ENCODE results near the gene ACOT2.
"Not testable (repeated sequence)": the region's sequence is repeated elsewhere in the genome, so short reads cannot be mapped to it uniquely, and the experiment has no call there.

The ACOT2 gene

DNA sequence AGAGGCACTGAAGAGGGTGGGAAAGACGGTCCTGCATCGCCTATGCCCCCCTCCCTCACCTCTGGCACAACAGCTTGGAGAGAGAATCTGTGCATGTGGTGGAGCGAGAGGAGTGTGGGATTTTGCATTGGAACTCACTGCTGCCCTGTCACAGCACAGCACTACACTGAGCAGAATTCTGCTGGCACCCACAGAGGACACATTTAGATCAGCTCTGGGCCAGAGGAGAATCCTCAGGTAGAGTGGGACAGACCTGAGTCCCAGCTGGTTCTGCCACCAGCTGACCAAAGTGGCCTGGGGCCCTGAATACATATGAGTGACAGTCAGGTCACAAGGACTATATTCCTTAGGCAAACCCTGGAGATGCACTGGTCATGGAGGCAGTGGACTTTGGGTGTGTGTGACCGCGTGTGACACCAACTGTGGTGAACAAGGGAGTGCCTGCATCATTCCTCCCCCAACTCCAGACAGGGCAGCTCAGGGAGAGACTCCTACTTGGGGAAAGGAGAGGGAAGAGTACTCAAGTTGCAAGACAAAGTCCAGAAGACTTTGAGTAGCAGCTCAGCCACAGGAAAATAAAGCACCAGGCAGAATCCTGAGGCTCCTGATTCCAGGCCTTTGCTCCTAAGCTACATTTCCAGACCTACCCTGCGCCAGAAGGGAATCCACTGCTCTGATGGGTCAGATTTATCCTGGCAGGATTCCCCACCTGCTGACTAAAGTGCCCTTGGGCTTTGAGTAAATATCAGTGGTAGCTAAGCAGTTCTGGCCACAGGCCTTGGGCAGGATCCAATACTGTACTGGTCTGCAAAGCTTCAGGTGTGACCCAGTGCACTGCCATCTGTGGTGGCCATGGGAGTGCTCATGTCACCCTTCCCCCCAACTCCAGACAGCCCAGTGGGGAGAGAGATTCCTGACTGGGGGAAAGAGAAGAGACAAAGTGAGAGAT is 42.7 kb upstream of the ACOT2 start:
- H3K27me3 ChIP-seq (ENCODE audit: insufficient read depth, low read length, poor library complexity): no peaks in the 10 kb centered on the region
- no peaks in the 10 kb centered on the region for H3K36me3 ChIP-seq (ENCODE audit: insufficient read depth, low read length)
- DNase-seq (no peak), ATAC-seq (ENCODE audit: insufficient read depth, low read depth) (no peak)
- no peaks in the 10 kb centered on the region for H3K9me3 ChIP-seq (ENCODE audit: insufficient read depth, low read length, severe bottlenecking)
- no peaks in the 10 kb centered on the region for H4K20me1 ChIP-seq (ENCODE audit: insufficient read depth, low read length)
- H3K4me3 ChIP-seq (ENCODE audit: low read depth in 1 of 2, low read length in 2 of 2): no peak overlapping the region
- H3K27ac ChIP-seq (ENCODE audit: low read length): no peak overlapping the region
- TF ChIP-seq, protein P1, sequence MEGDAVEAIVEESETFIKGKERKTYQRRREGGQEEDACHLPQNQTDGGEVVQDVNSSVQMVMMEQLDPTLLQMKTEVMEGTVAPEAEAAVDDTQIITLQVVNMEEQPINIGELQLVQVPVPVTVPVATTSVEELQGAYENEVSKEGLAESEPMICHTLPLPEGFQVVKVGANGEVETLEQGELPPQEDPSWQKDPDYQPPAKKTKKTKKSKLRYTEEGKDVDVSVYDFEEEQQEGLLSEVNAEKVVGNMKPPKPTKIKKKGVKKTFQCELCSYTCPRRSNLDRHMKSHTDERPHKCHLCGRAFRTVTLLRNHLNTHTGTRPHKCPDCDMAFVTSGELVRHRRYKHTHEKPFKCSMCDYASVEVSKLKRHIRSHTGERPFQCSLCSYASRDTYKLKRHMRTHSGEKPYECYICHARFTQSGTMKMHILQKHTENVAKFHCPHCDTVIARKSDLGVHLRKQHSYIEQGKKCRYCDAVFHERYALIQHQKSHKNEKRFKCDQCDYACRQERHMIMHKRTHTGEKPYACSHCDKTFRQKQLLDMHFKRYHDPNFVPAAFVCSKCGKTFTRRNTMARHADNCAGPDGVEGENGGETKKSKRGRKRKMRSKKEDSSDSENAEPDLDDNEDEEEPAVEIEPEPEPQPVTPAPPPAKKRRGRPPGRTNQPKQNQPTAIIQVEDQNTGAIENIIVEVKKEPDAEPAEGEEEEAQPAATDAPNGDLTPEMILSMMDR (IDR thresholded peaks at IDR 0.05; ENCODE audit: borderline replicate concordance, extremely low read depth, low read length, poor library complexity, severe bottlenecking): no peak
- no peak overlapping the region for H2AFZ ChIP-seq (ENCODE audit: low read depth, low read length)
- H3K4me1 ChIP-seq (ENCODE audit: insufficient read depth, low read length): no peaks in the 10 kb centered on the region
- no peak overlapping the region for H3K9ac ChIP-seq (ENCODE audit: low read depth, low read length)
- no peak overlapping the region for H3K4me2 ChIP-seq (ENCODE audit: insufficient read depth, low read length)
- H3K79me2 ChIP-seq (ENCODE audit: insufficient read depth, low read length): no peaks in the 10 kb centered on the region

DNA sequence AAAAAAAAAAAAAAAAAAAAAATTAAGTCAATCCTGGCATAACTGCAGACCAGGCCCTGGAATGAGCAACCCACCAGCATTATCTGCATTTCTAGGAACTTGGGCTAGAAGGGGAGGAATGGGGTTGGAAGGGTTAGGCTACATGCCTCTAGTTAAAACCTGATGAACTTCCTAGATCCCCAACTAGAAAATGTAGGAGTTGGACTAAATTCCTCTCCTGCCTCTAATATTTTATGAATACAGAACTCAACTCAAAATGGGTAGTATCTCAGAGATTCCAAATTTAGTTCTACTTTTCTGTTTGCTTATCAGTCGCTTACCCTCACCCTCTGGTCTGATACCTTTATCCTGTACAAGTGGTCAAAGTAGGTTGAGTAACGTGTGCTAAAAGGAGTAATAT is 39.7 kb upstream of the ACOT2 start:
- not testable (repeated sequence) for H3K27ac ChIP-seq (ENCODE audit: low read length); DNase-seq; H4K20me1 ChIP-seq (ENCODE audit: insufficient read depth, low read length); ATAC-seq (ENCODE audit: insufficient read depth, low read depth); H3K36me3 ChIP-seq (ENCODE audit: insufficient read depth, low read length); H3K4me2 ChIP-seq (ENCODE audit: insufficient read depth, low read length); H3K27me3 ChIP-seq (ENCODE audit: insufficient read depth, low read length, poor library complexity); H3K79me2 ChIP-seq (ENCODE audit: insufficient read depth, low read length); H3K9ac ChIP-seq (ENCODE audit: low read depth, low read length); H2AFZ ChIP-seq (ENCODE audit: low read depth, low read length); H3K4me1 ChIP-seq (ENCODE audit: insufficient read depth, low read length); H3K9me3 ChIP-seq (ENCODE audit: insufficient read depth, low read length, severe bottlenecking); H3K4me3 ChIP-seq (ENCODE audit: low read depth in 1 of 2, low read length in 2 of 2)

DNA sequence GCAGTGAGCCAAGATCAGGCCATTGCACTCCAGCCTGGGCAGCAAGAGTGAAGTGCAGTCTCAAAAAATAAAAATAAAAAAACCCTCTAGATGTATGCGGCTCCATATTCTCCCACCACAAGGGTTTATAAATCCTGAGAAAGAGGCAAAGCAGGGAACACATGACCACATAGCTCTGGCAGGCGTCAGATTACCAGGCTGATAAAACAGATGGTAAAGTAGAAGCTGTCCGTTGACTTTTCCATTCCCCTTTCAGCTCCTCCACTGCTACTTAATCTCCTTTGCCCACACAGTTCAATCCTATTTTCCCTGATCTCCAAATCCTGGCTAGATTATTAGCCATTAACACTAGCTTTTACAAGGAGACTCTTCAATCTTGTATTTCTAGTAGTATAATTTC is 37.0 kb upstream of the ACOT2 start:
- not testable (repeated sequence) for H3K36me3 ChIP-seq (ENCODE audit: insufficient read depth, low read length); H3K27ac ChIP-seq (ENCODE audit: low read length); H3K4me2 ChIP-seq (ENCODE audit: insufficient read depth, low read length); ATAC-seq (ENCODE audit: insufficient read depth, low read depth); H3K27me3 ChIP-seq (ENCODE audit: insufficient read depth, low read length, poor library complexity); H2AFZ ChIP-seq (ENCODE audit: low read depth, low read length); H3K9me3 ChIP-seq (ENCODE audit: insufficient read depth, low read length, severe bottlenecking); H3K79me2 ChIP-seq (ENCODE audit: insufficient read depth, low read length); DNase-seq; H3K4me3 ChIP-seq (ENCODE audit: low read depth in 1 of 2, low read length in 2 of 2); H3K4me1 ChIP-seq (ENCODE audit: insufficient read depth, low read length); H4K20me1 ChIP-seq (ENCODE audit: insufficient read depth, low read length); H3K9ac ChIP-seq (ENCODE audit: low read depth, low read length)

DNA sequence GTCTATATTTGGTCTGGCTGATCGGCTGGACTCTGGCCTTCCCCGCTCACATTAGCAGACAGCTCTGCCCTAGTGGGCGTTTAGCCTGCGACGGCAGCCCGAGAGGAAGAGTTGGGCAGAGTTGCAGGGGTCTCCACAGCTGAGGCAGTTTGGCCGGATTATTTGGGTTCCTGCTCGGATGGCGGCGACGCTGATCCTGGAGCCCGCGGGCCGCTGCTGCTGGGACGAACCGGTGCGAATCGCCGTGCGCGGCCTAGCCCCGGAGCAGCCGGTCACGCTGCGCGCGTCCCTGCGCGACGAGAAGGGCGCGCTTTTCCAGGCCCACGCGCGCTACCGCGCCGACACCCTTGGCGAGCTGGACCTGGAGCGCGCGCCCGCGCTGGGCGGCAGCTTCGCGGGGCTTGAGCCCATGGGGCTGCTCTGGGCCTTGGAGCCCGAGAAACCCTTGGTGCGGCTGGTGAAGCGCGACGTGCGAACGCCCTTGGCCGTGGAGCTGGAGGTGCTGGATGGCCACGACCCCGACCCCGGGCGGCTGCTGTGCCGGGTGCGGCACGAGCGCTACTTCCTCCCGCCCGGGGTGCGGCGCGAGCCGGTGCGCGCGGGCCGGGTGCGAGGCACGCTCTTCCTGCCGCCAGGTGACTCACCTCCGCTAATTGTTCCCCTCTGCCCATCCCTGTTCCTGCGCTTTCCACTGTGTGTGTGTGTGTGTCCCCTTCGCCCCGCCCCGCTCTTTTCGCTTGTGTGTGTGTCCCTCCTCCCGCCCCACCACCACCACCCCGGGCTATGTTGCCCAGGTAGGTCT is 31.6 kb upstream of the ACOT2 start:
- H4K20me1 ChIP-seq (ENCODE audit: insufficient read depth, low read length); H3K27ac ChIP-seq (ENCODE audit: low read length); ATAC-seq (ENCODE audit: insufficient read depth, low read depth); H2AFZ ChIP-seq (ENCODE audit: low read depth, low read length); H3K9me3 ChIP-seq (ENCODE audit: insufficient read depth, low read length, severe bottlenecking); H3K4me1 ChIP-seq (ENCODE audit: insufficient read depth, low read length); DNase-seq; H3K9ac ChIP-seq (ENCODE audit: low read depth, low read length); H3K4me3 ChIP-seq (ENCODE audit: low read depth in 1 of 2, low read length in 2 of 2); H3K27me3 ChIP-seq (ENCODE audit: insufficient read depth, low read length, poor library complexity); H3K4me2 ChIP-seq (ENCODE audit: insufficient read depth, low read length); H3K79me2 ChIP-seq (ENCODE audit: insufficient read depth, low read length); H3K36me3 ChIP-seq (ENCODE audit: insufficient read depth, low read length): not testable (repeated sequence)

DNA sequence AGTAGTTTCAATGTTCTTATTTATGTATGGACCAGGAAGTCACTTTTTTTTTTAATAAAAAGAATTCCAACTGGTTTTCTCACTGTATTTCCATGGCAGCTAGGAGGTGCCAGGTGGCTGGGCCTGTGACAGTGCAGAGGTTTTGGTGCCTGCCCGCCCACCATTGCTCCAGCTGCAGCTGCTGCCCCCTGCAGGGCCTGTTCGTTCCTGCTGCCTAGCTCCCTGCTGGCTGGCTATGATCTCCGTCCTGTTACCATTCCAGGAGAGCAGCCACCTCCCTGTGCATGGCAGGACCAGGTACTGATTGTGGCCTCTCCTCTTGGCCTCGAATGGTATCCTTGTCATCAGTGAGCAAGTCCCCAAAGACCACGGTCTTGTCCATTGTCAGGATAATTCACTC is 30.0 kb upstream of the ACOT2 start:
- H4K20me1 ChIP-seq (ENCODE audit: insufficient read depth, low read length); H3K9ac ChIP-seq (ENCODE audit: low read depth, low read length); H3K27me3 ChIP-seq (ENCODE audit: insufficient read depth, low read length, poor library complexity); H3K4me2 ChIP-seq (ENCODE audit: insufficient read depth, low read length); H3K27ac ChIP-seq (ENCODE audit: low read length); H3K4me1 ChIP-seq (ENCODE audit: insufficient read depth, low read length); H3K36me3 ChIP-seq (ENCODE audit: insufficient read depth, low read length); H2AFZ ChIP-seq (ENCODE audit: low read depth, low read length); H3K79me2 ChIP-seq (ENCODE audit: insufficient read depth, low read length); H3K4me3 ChIP-seq (ENCODE audit: low read depth in 1 of 2, low read length in 2 of 2); H3K9me3 ChIP-seq (ENCODE audit: insufficient read depth, low read length, severe bottlenecking): not testable (repeated sequence)
- ATAC-seq (ENCODE audit: insufficient read depth, low read depth) (peak; percentile 100), DNase-seq (peak; percentile 64)
- TF ChIP-seq, protein P1 (IDR thresholded peaks at IDR 0.05; ENCODE audit: borderline replicate concordance, extremely low read depth, low read length, poor library complexity, severe bottlenecking): peak; percentile 69

DNA sequence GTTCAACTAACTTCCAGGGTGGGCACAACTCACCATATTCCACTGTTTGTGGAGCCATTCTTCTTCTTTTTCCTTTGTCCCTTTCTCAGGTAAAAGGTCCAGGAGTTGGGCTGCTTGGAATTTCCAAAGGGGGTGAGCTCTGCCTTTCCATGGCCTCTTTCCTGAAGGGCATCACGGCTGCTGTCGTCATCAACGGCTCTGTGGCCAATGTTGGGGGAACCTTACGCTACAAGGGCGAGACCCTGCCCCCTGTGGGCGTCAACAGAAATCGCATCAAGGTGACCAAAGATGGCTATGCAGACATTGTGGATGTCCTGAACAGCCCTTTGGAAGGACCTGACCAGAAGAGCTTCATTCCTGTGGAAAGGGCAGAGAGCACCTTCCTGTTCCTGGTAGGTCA is 26.1 kb upstream of the ACOT2 start:
- H3K4me1 ChIP-seq (ENCODE audit: insufficient read depth, low read length); H3K4me3 ChIP-seq (ENCODE audit: low read depth in 1 of 2, low read length in 2 of 2); H3K4me2 ChIP-seq (ENCODE audit: insufficient read depth, low read length); H2AFZ ChIP-seq (ENCODE audit: low read depth, low read length); H3K27me3 ChIP-seq (ENCODE audit: insufficient read depth, low read length, poor library complexity); H3K9ac ChIP-seq (ENCODE audit: low read depth, low read length); H3K36me3 ChIP-seq (ENCODE audit: insufficient read depth, low read length); H3K27ac ChIP-seq (ENCODE audit: low read length); H3K79me2 ChIP-seq (ENCODE audit: insufficient read depth, low read length); DNase-seq; H3K9me3 ChIP-seq (ENCODE audit: insufficient read depth, low read length, severe bottlenecking); ATAC-seq (ENCODE audit: insufficient read depth, low read depth); H4K20me1 ChIP-seq (ENCODE audit: insufficient read depth, low read length): not testable (repeated sequence)
